Thyroid gland (tissue), 4 donors: ENCODE measurements around the gene SBK3.

Experiments
- CTCF ChIP-seq, 6 experiments: fragments of 200-600 bp in 3 of 6; fragments of 450-650 bp in 3 of 6; sonication (generic) in 3 of 6; IDR thresholded peaks; one replicate each; pipeline ENCODE4 v1.5.1; 2016 to 2019; ENCODE audit warnings: antibody characterized with exemption in 6 of 6, mild to moderate bottlenecking in 2 of 6, inconsistent platforms in 1 of 6, moderate library complexity in 1 of 6
- POLR2A ChIP-seq, 2 donors: fragments of 450-650 bp; IDR thresholded peaks; one replicate each; pipeline ENCODE4 v1.6.1; 2017; ENCODE audit warnings: antibody characterized with exemption in 2 of 2, mild to moderate bottlenecking in 2 of 2, moderate library complexity in 1 of 2

- TF ChIP-seq CTCF (IDR thresholded peaks at IDR 0.05), result no peak
- TF ChIP-seq POLR2A (IDR thresholded peaks at IDR 0.05), result no peak
These were observed 51.6 kb downstream of the SBK3 start for GRCh38 chr19:55493645-55494171.
